AG09309 (cell line): ENCODE data around the gene LMOD3.

Experiments
- DNase-seq: peaks from one replicate; pipeline ENCODE4 v3.0.0-alpha.2; 2010; ENCODE audit warnings: low read depth
- H3K4me3 ChIP-seq: 2 replicates; pipeline ENCODE4 v1.5.1; 2011; ENCODE audit warnings: mild to moderate bottlenecking, low read depth, low read length, moderate library complexity; ENCODE audit not compliant: control insufficient read depth
- TF ChIP-seq, protein P1 (sequence below): IDR thresholded peaks from 2 replicates; pipeline ENCODE4 v1.5.1; 2011; ENCODE audit warnings: mild to moderate bottlenecking, low read depth, low read length, inconsistent platforms; ENCODE audit not compliant: insufficient read depth, control insufficient read depth; ENCODE audit errors: missing control alignments

The LMOD3 gene

DNA sequence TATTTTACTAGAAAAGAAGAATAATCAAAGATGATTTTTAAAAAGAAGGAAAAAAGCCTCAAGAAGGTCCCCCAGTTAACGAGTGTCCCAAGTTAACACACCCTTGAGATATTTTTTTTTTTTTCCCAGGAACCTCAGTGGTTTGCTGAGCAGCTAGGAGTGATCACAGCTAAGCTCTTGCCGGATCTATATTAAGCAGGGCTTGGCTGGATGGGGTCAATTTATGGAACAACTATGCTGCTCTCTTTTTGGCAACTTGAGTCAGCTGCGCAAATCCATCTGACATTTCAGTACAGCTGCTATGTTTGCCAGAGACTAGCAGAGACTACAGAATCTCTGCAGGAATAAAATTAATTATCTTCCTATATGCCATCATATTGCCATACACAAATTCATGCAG is at the start of gene LMOD3:
Gene LMOD3 (minus strand): TSS at position 193 of the 400 bp plus-strand sequence. CDS start 209 bp downstream, outside the sequence.
- H3K4me3 ChIP-seq = no peak within 1 kb of the TSS
- TF ChIP-seq, protein P1, sequence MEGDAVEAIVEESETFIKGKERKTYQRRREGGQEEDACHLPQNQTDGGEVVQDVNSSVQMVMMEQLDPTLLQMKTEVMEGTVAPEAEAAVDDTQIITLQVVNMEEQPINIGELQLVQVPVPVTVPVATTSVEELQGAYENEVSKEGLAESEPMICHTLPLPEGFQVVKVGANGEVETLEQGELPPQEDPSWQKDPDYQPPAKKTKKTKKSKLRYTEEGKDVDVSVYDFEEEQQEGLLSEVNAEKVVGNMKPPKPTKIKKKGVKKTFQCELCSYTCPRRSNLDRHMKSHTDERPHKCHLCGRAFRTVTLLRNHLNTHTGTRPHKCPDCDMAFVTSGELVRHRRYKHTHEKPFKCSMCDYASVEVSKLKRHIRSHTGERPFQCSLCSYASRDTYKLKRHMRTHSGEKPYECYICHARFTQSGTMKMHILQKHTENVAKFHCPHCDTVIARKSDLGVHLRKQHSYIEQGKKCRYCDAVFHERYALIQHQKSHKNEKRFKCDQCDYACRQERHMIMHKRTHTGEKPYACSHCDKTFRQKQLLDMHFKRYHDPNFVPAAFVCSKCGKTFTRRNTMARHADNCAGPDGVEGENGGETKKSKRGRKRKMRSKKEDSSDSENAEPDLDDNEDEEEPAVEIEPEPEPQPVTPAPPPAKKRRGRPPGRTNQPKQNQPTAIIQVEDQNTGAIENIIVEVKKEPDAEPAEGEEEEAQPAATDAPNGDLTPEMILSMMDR = no peak
- DNase-seq = no peak

DNA sequence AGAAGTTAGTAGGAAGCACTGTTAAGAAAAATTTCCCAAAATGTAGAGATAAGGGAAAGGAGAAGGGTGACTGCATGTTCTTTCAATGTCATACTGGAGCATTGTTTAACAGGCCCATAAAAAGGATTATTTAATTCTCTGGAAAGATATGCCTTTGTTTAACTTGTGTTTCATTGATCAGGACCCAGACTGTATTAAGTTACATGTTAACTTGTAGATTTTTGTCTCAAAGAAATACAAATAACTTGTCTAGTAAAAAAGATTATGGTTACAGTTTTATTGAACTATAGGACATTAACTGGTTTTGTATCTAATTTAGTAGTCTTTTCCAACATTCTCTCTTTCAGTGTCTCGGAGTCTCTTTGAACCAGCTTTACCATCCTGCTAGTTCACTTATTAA is 49.7 kb upstream of the LMOD3 start:
- DNase-seq = no peak
- H3K4me3 ChIP-seq = no peak overlapping the region
- TF ChIP-seq, protein P1 = no peak

DNA sequence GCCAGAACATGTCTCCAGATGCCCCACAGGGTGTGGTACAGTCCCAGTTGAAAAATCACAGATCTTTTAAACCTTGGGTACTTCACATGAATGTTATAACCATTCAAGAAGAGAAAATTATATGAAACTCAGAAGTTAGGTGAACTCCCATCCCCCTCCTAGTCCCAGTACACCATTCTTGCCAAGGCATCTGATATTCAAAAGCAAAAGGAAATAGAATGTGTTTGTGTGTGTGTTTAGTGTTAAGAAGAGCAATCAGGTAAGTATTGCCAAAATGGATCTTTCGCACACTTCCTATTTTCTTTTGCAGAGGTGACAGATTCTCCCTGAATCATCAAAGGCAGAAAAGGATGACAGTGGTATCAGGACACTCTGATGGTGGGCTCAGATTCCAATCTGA is 44.1 kb upstream of the LMOD3 start:
- no peak for DNase-seq
- no peak overlapping the region for H3K4me3 ChIP-seq
- TF ChIP-seq, protein P1 = no peak

DNA sequence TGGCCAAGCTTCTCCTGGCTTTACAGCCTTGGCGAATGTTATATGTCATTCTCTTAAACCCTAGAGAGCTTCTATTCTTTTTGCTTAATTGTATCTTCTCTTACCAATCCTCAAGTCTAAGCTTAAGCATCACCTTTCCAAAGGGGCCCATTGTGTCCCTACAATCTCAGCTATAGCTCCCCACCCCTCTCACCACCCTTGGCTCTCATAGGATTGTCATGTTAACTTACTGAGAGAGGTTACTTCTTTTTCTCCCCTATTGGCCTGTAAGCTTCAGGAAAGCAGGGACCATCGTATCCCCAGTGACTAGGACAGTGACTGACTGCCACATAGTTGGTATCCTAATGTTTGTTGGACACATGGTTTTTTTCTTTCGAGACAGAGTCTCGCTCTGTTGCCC is 43.3 kb upstream of the LMOD3 start:
- DNase-seq = no peak
- no peak overlapping the region for H3K4me3 ChIP-seq
- TF ChIP-seq, protein P1 = no peak

DNA sequence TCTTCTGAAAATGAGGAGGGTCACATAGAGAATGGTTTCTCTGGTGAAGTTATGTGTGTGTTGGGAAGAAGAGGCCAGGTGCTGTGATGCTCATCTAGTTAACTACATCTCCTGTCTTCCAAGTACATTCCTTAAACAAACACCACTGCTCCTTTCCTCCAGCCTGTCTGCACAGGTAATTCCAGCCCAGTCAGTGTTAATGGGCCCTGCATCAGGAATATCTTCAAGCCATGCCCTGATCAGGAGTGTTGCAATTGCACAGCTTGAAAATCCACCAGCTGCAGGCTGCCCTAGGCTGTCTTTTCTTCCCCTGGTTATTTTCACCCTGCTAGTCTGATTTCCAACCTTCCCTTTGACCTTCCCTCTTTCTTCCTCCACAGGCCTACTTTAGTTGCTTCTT is 41.9 kb upstream of the LMOD3 start:
- no peak overlapping the region for H3K4me3 ChIP-seq
- DNase-seq = no peak
- TF ChIP-seq, protein P1 = no peak

DNA sequence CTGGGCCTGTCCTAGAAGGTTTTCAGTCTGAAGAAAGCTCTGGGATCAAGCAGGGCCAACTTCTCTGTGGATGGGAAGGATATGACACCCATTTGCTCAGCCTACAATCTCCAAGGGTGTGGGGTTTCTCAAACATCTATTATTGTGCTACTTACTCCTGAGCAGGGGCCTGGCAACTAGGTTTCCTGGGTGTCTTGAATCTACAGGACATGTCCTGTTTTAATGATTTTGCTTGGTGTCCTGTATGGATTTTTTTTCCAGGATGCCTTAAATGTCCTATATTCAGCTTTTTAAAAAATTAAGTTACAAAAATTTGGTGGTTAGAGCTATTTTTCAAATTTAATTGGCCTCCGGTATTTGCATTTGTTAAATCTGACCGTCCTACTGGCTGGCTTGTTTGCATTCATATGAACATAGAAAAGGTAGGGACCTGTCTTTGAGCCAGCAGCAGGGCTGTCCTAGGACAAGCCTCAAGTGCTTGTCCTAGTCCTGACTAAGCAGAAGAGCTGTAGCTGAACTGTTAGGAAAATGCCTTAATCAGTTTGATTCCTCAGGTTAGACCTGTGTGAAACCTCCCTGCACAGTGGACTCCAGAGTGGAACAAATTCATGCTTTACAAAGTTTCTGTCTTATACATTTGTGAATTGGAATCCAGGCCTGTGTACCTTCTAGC is 40.0 kb upstream of the LMOD3 start:
- DNase-seq = no peak
- TF ChIP-seq, protein P1 = no peak

More for the DNA sequence above, 40.0 kb upstream of the LMOD3 start:
- H3K4me3 ChIP-seq = no peak overlapping the region
